ENCODE results near the gene DBR1.
A peak's percentile ranks its signal among the peaks of the same experiment; 100 is the strongest.

Gene DBR1

GRCh38 chr3:138174421-138175131, at the start of gene DBR1:
Gene DBR1 (minus strand): TSS chr3:138174921. CDS start chr3:138174795, 126 bp downstream.
- peak; percentile 78 for DNase-seq (ENCODE audit: low spot score)

- no peak for DNase-seq (ENCODE audit: low spot score)
Observed at GRCh38 chr3:138222942-138223287, 48.2 kb upstream of the DBR1 start.

- no peak for DNase-seq (ENCODE audit: low spot score)
Observed at GRCh38 chr3:138222131-138222941, 47.6 kb upstream of the DBR1 start.

- DNase-seq (ENCODE audit: low spot score) = no peak
Observed at GRCh38 chr3:138220788-138221187, 46.1 kb upstream of the DBR1 start.

- DNase-seq (ENCODE audit: low spot score) = no peak
Observed at GRCh38 chr3:138220242-138220641, 45.5 kb upstream of the DBR1 start.

- no peak for DNase-seq (ENCODE audit: low spot score)
Observed at GRCh38 chr3:138219255-138219654, 44.5 kb upstream of the DBR1 start.

- no peak for DNase-seq (ENCODE audit: low spot score)
Observed at GRCh38 chr3:138213398-138214085, 38.8 kb upstream of the DBR1 start.

GRCh38 chr3:138210528-138210927, 35.8 kb upstream of the DBR1 start:
- DNase-seq (ENCODE audit: low spot score) = no peak

GRCh38 chr3:138206196-138206595, 31.5 kb upstream of the DBR1 start:
- DNase-seq (ENCODE audit: low spot score) = no peak

GRCh38 chr3:138205527-138205926, 30.8 kb upstream of the DBR1 start:
- no peak for DNase-seq (ENCODE audit: low spot score)

- no peak for DNase-seq (ENCODE audit: low spot score)
Observed at GRCh38 chr3:138203938-138204337, 29.2 kb upstream of the DBR1 start.

GRCh38 chr3:138202945-138203701, 28.4 kb upstream of the DBR1 start:
- no peak for DNase-seq (ENCODE audit: low spot score)

- DNase-seq (ENCODE audit: low spot score) = no peak
Observed at GRCh38 chr3:138200424-138200823, 25.7 kb upstream of the DBR1 start.

- DNase-seq (ENCODE audit: low spot score) = no peak
Observed at GRCh38 chr3:138199851-138200250, 25.1 kb upstream of the DBR1 start.

GRCh38 chr3:138197524-138197923, 22.8 kb upstream of the DBR1 start:
- no peak for DNase-seq (ENCODE audit: low spot score)

- DNase-seq (ENCODE audit: low spot score) = peak; percentile 2
Observed at GRCh38 chr3:138197058-138197457, 22.3 kb upstream of the DBR1 start.

- no peak for DNase-seq (ENCODE audit: low spot score)
Observed at GRCh38 chr3:138196023-138196422, 21.3 kb upstream of the DBR1 start.

GRCh38 chr3:138195481-138195880, 20.8 kb upstream of the DBR1 start:
- DNase-seq (ENCODE audit: low spot score) = no peak

GRCh38 chr3:138188013-138188730, 13.5 kb upstream of the DBR1 start:
- peak; percentile 3 for DNase-seq (ENCODE audit: low spot score)

GRCh38 chr3:138187296-138188012, 12.7 kb upstream of the DBR1 start, which contains the start of gene ARMC8:
Gene ARMC8 (plus strand): TSS chr3:138187301. CDS start chr3:138187555, 254 bp downstream.
- no peak for DNase-seq (ENCODE audit: low spot score)

Data from CD4-positive, alpha-beta T cell treated with Interleukin-6 at 100 ng/mL for 8 hours (primary cell).